ENCODE data around the gene SETD3. TPM values are rescaled to one million over a fixed set of nuclear protein-coding genes. Genes with fewer than 3 reads are reported as not detected.

The SETD3 gene
- total RNA-seq, 1 donor from 2014 or later = 62.8 TPM

GRCh38 chr14:99506276-99506675 lies 25.6 kb upstream of the SETD3 start:
- H3K27ac Mint-ChIP-seq (ENCODE audit: unreplicated experiment) = no peak overlapping the region
- FAIRE-seq (no peak), DNase-seq (ENCODE audit: low read depth) (no peak)
- Histone ChIP-seq H3K9ac (ENCODE audit: low read length) (no peak overlapping the region), H3K9me3 (ENCODE audit: insufficient read depth, low read depth, low read length) (no peaks in the 10 kb centered on the region), H3K4me3 (ENCODE audit: insufficient read depth, low read depth, low read length) (no peak overlapping the region), H4K20me1 (ENCODE audit: insufficient read depth, low read length) (peaks cover 49% of the 10 kb centered on the region), H3K27ac (ENCODE audit: low read depth, low read length) (no peak overlapping the region), H2AFZ (ENCODE audit: low read depth, low read length) (no peak overlapping the region), H3K4me2 (ENCODE audit: low read length) (no peak overlapping the region), H3K27me3 (ENCODE audit: insufficient read depth, low read length) (no peaks in the 10 kb centered on the region), H3K36me3 (ENCODE audit: insufficient read depth, low read length) (peaks cover 57% of the 10 kb centered on the region), H3K79me2 (ENCODE audit: insufficient read depth, low read length) (no peaks in the 10 kb centered on the region), H3K4me1 (ENCODE audit: insufficient read depth, low read length) (peaks cover 6% of the 10 kb centered on the region)
- H3K36me3 Mint-ChIP-seq (ENCODE audit: low read depth, unreplicated experiment) = peaks cover 34% of the 10 kb centered on the region
- H3K9me3 Mint-ChIP-seq (ENCODE audit: unreplicated experiment) = no peaks in the 10 kb centered on the region
- TF ChIP-seq EZH2 (IDR thresholded peaks at IDR 0.05; ENCODE audit: insufficient read depth, low read length) = no peak
- TF ChIP-seq CTCF (IDR thresholded peaks at IDR 0.05; ENCODE audit: insufficient read depth, low read depth, low read length) = no peak
- H3K27me3 Mint-ChIP-seq (ENCODE audit: low read depth, unreplicated experiment) = no peaks in the 10 kb centered on the region
- no peaks in the 10 kb centered on the region for H3K4me1 Mint-ChIP-seq (ENCODE audit: low read depth, unreplicated experiment)
- H3K4me3 Mint-ChIP-seq (ENCODE audit: unreplicated experiment) = no peak overlapping the region

- H4K20me1 ChIP-seq (ENCODE audit: insufficient read depth, low read length) = peaks cover 50% of the 10 kb centered on the region
- no peak overlapping the region for H3K4me2 ChIP-seq (ENCODE audit: low read length)
- no peak overlapping the region for H3K27ac ChIP-seq (ENCODE audit: low read depth, low read length)
- DNase-seq (ENCODE audit: low read depth) = no peak
- H3K9me3 ChIP-seq (ENCODE audit: insufficient read depth, low read depth, low read length) = no peaks in the 10 kb centered on the region
- H2AFZ ChIP-seq (ENCODE audit: low read depth, low read length) = no peak overlapping the region
- TF ChIP-seq CTCF (IDR thresholded peaks at IDR 0.05; ENCODE audit: insufficient read depth, low read depth, low read length) (no peak), EZH2 (IDR thresholded peaks at IDR 0.05; ENCODE audit: insufficient read depth, low read length) (no peak)
- peaks cover 34% of the 10 kb centered on the region for H3K36me3 Mint-ChIP-seq (ENCODE audit: low read depth, unreplicated experiment)
- no peaks in the 10 kb centered on the region for H3K27me3 Mint-ChIP-seq (ENCODE audit: low read depth, unreplicated experiment)
- no peak overlapping the region for H3K4me3 Mint-ChIP-seq (ENCODE audit: unreplicated experiment)
- no peak overlapping the region for H3K9ac ChIP-seq (ENCODE audit: low read length)
- no peaks in the 10 kb centered on the region for H3K9me3 Mint-ChIP-seq (ENCODE audit: unreplicated experiment)
- FAIRE-seq = no peak
- H3K4me3 ChIP-seq (ENCODE audit: insufficient read depth, low read depth, low read length) = no peak overlapping the region
- H3K27me3 ChIP-seq (ENCODE audit: insufficient read depth, low read length) = no peaks in the 10 kb centered on the region
- H3K27ac Mint-ChIP-seq (ENCODE audit: unreplicated experiment) = no peak overlapping the region
- no peaks in the 10 kb centered on the region for H3K79me2 ChIP-seq (ENCODE audit: insufficient read depth, low read length)
- peaks cover 62% of the 10 kb centered on the region for H3K36me3 ChIP-seq (ENCODE audit: insufficient read depth, low read length)
- no peaks in the 10 kb centered on the region for H3K4me1 ChIP-seq (ENCODE audit: insufficient read depth, low read length)
- no peaks in the 10 kb centered on the region for H3K4me1 Mint-ChIP-seq (ENCODE audit: low read depth, unreplicated experiment)
Measured at GRCh38 chr14:99505089-99505488, 24.4 kb upstream of the SETD3 start.

- Mint-ChIP-seq H3K4me1 (ENCODE audit: low read depth, unreplicated experiment) (no peaks in the 10 kb centered on the region), H3K4me3 (ENCODE audit: unreplicated experiment) (no peak overlapping the region), H3K27ac (ENCODE audit: unreplicated experiment) (no peak overlapping the region), H3K9me3 (ENCODE audit: unreplicated experiment) (no peaks in the 10 kb centered on the region), H3K27me3 (ENCODE audit: low read depth, unreplicated experiment) (no peaks in the 10 kb centered on the region), H3K36me3 (ENCODE audit: low read depth, unreplicated experiment) (peaks cover 29% of the 10 kb centered on the region)
- TF ChIP-seq CTCF (IDR thresholded peaks at IDR 0.05; ENCODE audit: insufficient read depth, low read depth, low read length) (no peak), EZH2 (IDR thresholded peaks at IDR 0.05; ENCODE audit: insufficient read depth, low read length) (no peak)
- H3K4me2 ChIP-seq (ENCODE audit: low read length) = no peak overlapping the region
- DNase-seq (ENCODE audit: low read depth) (no peak), FAIRE-seq (no peak)
- peaks cover 66% of the 10 kb centered on the region for H3K36me3 ChIP-seq (ENCODE audit: insufficient read depth, low read length)
- H3K27me3 ChIP-seq (ENCODE audit: insufficient read depth, low read length) = no peaks in the 10 kb centered on the region
- no peaks in the 10 kb centered on the region for H3K9me3 ChIP-seq (ENCODE audit: insufficient read depth, low read depth, low read length)
- no peak overlapping the region for H3K9ac ChIP-seq (ENCODE audit: low read length)
- H4K20me1 ChIP-seq (ENCODE audit: insufficient read depth, low read length) = peaks cover 50% of the 10 kb centered on the region
- H3K27ac ChIP-seq (ENCODE audit: low read depth, low read length) = no peak overlapping the region
- H3K4me1 ChIP-seq (ENCODE audit: insufficient read depth, low read length) = no peaks in the 10 kb centered on the region
- no peak overlapping the region for H3K4me3 ChIP-seq (ENCODE audit: insufficient read depth, low read depth, low read length)
- no peak overlapping the region for H2AFZ ChIP-seq (ENCODE audit: low read depth, low read length)
- no peaks in the 10 kb centered on the region for H3K79me2 ChIP-seq (ENCODE audit: insufficient read depth, low read length)
Measured at GRCh38 chr14:99503848-99504453, 23.3 kb upstream of the SETD3 start.
